GM12874 (cell line): ENCODE results near the gene SEC24C.

Experiments
- CTCF ChIP-seq: IDR thresholded peaks from 2 replicates; pipeline ENCODE4 v1.5.1; 2011; ENCODE audit warnings: low read depth, mild to moderate bottlenecking, control low read depth, low read length, moderate library complexity; ENCODE audit not compliant: insufficient read depth

The SEC24C gene

GRCh38 chr10:73798927-73799560, 54.9 kb downstream of the SEC24C start:
- no peak for TF ChIP-seq CTCF

- TF ChIP-seq CTCF, result no peak
Observed at GRCh38 chr10:73799899-73800559, 55.9 kb downstream of the SEC24C start.

- no peak for TF ChIP-seq CTCF
Observed at GRCh38 chr10:73800560-73801252, 56.5 kb downstream of the SEC24C start.

GRCh38 chr10:73801253-73801590, 57.0 kb downstream of the SEC24C start:
- no peak for TF ChIP-seq CTCF

- no peak for TF ChIP-seq CTCF
Observed at GRCh38 chr10:73802276-73802991, 58.3 kb downstream of the SEC24C start.

- no peak for TF ChIP-seq CTCF
Observed at GRCh38 chr10:73803680-73804286, 59.6 kb downstream of the SEC24C start.
